Stimulated activated naive B cell treated with anti-CD40 and anti-IgM and Interleukin-4, amounts not matched to agents 10 μg/mL and 1 μg/mL and 100 μg/mL, for 72 hours (primary cell): ENCODE measurements around the gene CPM.
"Not testable (repeated sequence)": the region's sequence is repeated elsewhere in the genome, so short reads cannot be mapped to it uniquely, and the experiment has no call there.

Experiments
- ATAC-seq, 2 donors: fragments of 150-1000 bp; cut with Tn5 transposase; replicated peaks; 2 replicates each; pipeline ENCODE4 v1.10.0; 2021; ENCODE audit warnings: moderate library complexity in 1 of 2
- DNase-seq: peaks from one replicate; pipeline ENCODE4 v3.0.0; 2021
- H3K27ac Mint-ChIP-seq: one replicate; pipeline ENCODE4 v1.8.0; 2022; ENCODE audit warnings: mild to moderate bottlenecking, mixed read lengths
- H3K27me3 Mint-ChIP-seq, 2 donors: one replicate each; pipeline ENCODE4 v1.8.0; 2022; ENCODE audit warnings: mixed read lengths in 2 of 2
- H3K36me3 Mint-ChIP-seq, 2 donors: one replicate each; pipeline ENCODE4 v1.8.0; 2022; ENCODE audit warnings: mixed read lengths in 2 of 2, mild to moderate bottlenecking in 1 of 2
- H3K4me1 Mint-ChIP-seq, 2 donors: one replicate each; pipeline ENCODE4 v1.8.0; 2022; ENCODE audit warnings: mixed read lengths in 2 of 2, mild to moderate bottlenecking in 1 of 2
- H3K4me3 Mint-ChIP-seq, 2 donors: one replicate each; pipeline ENCODE4 v1.8.0; 2022; ENCODE audit warnings: mild to moderate bottlenecking in 2 of 2, mixed read lengths in 2 of 2, moderate library complexity in 1 of 2
- H3K9me3 Mint-ChIP-seq, 2 donors: one replicate each; pipeline ENCODE4 v1.8.0; 2022; ENCODE audit warnings: mixed read lengths in 2 of 2, mild to moderate bottlenecking in 1 of 2

Gene CPM

GRCh38 chr12:68854078-68854468 is 78.9 kb downstream of the CPM start:
- H3K4me3 Mint-ChIP-seq = no peak overlapping the region
- DNase-seq = no peak
- H3K27ac Mint-ChIP-seq = no peak overlapping the region
- no peaks in the 10 kb centered on the region for H3K27me3 Mint-ChIP-seq
- H3K4me1 Mint-ChIP-seq = peaks cover 0 to 3% of the 10 kb centered on the region in 2 donors
- H3K9me3 Mint-ChIP-seq = no peaks in the 10 kb centered on the region
- peaks cover 4 to 12% of the 10 kb centered on the region in 2 donors for H3K36me3 Mint-ChIP-seq
- no peak for ATAC-seq

GRCh38 chr12:68853396-68854077 is 79.4 kb downstream of the CPM start:
- H3K27me3 Mint-ChIP-seq = no peaks in the 10 kb centered on the region
- H3K9me3 Mint-ChIP-seq = no peaks in the 10 kb centered on the region
- H3K36me3 Mint-ChIP-seq = peaks cover 4 to 12% of the 10 kb centered on the region in 2 donors
- H3K27ac Mint-ChIP-seq = no peak overlapping the region
- no peak for ATAC-seq
- DNase-seq = no peak
- no peak overlapping the region for H3K4me3 Mint-ChIP-seq
- H3K4me1 Mint-ChIP-seq = peaks cover 0 to 3% of the 10 kb centered on the region in 2 donors

GRCh38 chr12:68851592-68852306 is 81.2 kb downstream of the CPM start:
- no peaks in the 10 kb centered on the region for H3K27me3 Mint-ChIP-seq
- H3K27ac Mint-ChIP-seq = no peak overlapping the region
- H3K4me3 Mint-ChIP-seq = no peak overlapping the region
- no peaks in the 10 kb centered on the region for H3K9me3 Mint-ChIP-seq
- ATAC-seq (no peak), DNase-seq (no peak)
- H3K4me1 Mint-ChIP-seq = peaks cover 0 to 3% of the 10 kb centered on the region in 2 donors
- H3K36me3 Mint-ChIP-seq = peaks cover 2 to 12% of the 10 kb centered on the region in 2 donors

- DNase-seq = no peak
- H3K4me1 Mint-ChIP-seq = peaks cover 0 to 3% of the 10 kb centered on the region in 2 donors
- ATAC-seq = no peak
- no peaks in the 10 kb centered on the region for H3K9me3 Mint-ChIP-seq
- H3K27me3 Mint-ChIP-seq = no peaks in the 10 kb centered on the region
- no peak overlapping the region for H3K4me3 Mint-ChIP-seq
- no peak overlapping the region for H3K27ac Mint-ChIP-seq
- peaks cover 2 to 7% of the 10 kb centered on the region in 2 donors for H3K36me3 Mint-ChIP-seq
Measured at GRCh38 chr12:68850390-68850789, 82.6 kb downstream of the CPM start.

GRCh38 chr12:68846811-68847210 is 86.2 kb downstream of the CPM start:
- Mint-ChIP-seq H3K9me3 (no peaks in the 10 kb centered on the region), H3K4me3 (no peak overlapping the region), H3K36me3 (peaks cover 11 to 27% of the 10 kb centered on the region in 2 donors), H3K27me3 (no peaks in the 10 kb centered on the region), H3K4me1 (no peaks in the 10 kb centered on the region), H3K27ac (no peak overlapping the region)
- no peak for DNase-seq
- ATAC-seq = no peak

- no peak for ATAC-seq
- no peaks in the 10 kb centered on the region for H3K4me1 Mint-ChIP-seq
Measured at GRCh38 chr12:68844788-68845695, 87.9 kb downstream of the CPM start.

GRCh38 chr12:68844318-68844745 is 88.6 kb downstream of the CPM start:
- no peaks in the 10 kb centered on the region for H3K9me3 Mint-ChIP-seq
- no peak overlapping the region for H3K27ac Mint-ChIP-seq
- no peak for ATAC-seq
- no peaks in the 10 kb centered on the region for H3K4me1 Mint-ChIP-seq
- DNase-seq = no peak
- no peaks in the 10 kb centered on the region for H3K27me3 Mint-ChIP-seq
- peaks cover 12 to 39% of the 10 kb centered on the region in 2 donors for H3K36me3 Mint-ChIP-seq
- no peak overlapping the region for H3K4me3 Mint-ChIP-seq

More at GRCh38 chr12:68844788-68845695, 87.9 kb downstream of the CPM start:
- H3K27ac Mint-ChIP-seq = peak overlapping the region; percentile 17
- no peaks in the 10 kb centered on the region for H3K27me3 Mint-ChIP-seq
- peaks cover 11 to 37% of the 10 kb centered on the region in 2 donors for H3K36me3 Mint-ChIP-seq
- DNase-seq = no peak
- H3K9me3 Mint-ChIP-seq = no peaks in the 10 kb centered on the region
- H3K4me3 Mint-ChIP-seq = no peak overlapping the region

- ATAC-seq (no peak), DNase-seq (no peak)
- H3K9me3 Mint-ChIP-seq = no peaks in the 10 kb centered on the region
- H3K4me1 Mint-ChIP-seq = no peaks in the 10 kb centered on the region
- H3K27ac Mint-ChIP-seq = peak overlapping the region; percentile 44
- H3K27me3 Mint-ChIP-seq = no peaks in the 10 kb centered on the region
- H3K36me3 Mint-ChIP-seq = peaks cover 15 to 48% of the 10 kb centered on the region in 2 donors
- no peak overlapping the region for H3K4me3 Mint-ChIP-seq
Measured at GRCh38 chr12:68842784-68843567, 90.0 kb downstream of the CPM start.

GRCh38 chr12:68842123-68842522 is 90.8 kb downstream of the CPM start:
- ATAC-seq (no peak), DNase-seq (no peak)
- Mint-ChIP-seq H3K36me3 (peaks cover 17 to 49% of the 10 kb centered on the region in 2 donors), H3K9me3 (no peaks in the 10 kb centered on the region), H3K4me1 (no peaks in the 10 kb centered on the region), H3K27me3 (no peaks in the 10 kb centered on the region), H3K27ac (no peak overlapping the region), H3K4me3 (no peak overlapping the region)

- Mint-ChIP-seq H3K4me3 (no peak overlapping the region), H3K27ac (no peak overlapping the region), H3K9me3 (no peaks in the 10 kb centered on the region), H3K36me3 (peaks cover 17 to 49% of the 10 kb centered on the region in 2 donors), H3K27me3 (no peaks in the 10 kb centered on the region), H3K4me1 (no peaks in the 10 kb centered on the region)
- DNase-seq (no peak), ATAC-seq (no peak)
Measured at GRCh38 chr12:68841717-68842116, 91.3 kb downstream of the CPM start.

- H3K27ac Mint-ChIP-seq, DNase-seq, H3K9me3 Mint-ChIP-seq, ATAC-seq, H3K27me3 Mint-ChIP-seq, H3K4me3 Mint-ChIP-seq, H3K4me1 Mint-ChIP-seq: not testable (repeated sequence)
- H3K36me3 Mint-ChIP-seq = peaks cover 17 to 49% of the 10 kb centered on the region in 2 donors
Measured at GRCh38 chr12:68841175-68841574, 91.8 kb downstream of the CPM start.

GRCh38 chr12:68839183-68840147 is 93.5 kb downstream of the CPM start:
- Mint-ChIP-seq H3K9me3 (no peaks in the 10 kb centered on the region), H3K4me3 (no peak overlapping the region), H3K36me3 (peaks cover 19 to 52% of the 10 kb centered on the region in 2 donors), H3K27me3 (no peaks in the 10 kb centered on the region), H3K4me1 (peaks cover 4 to 7% of the 10 kb centered on the region in 2 donors), H3K27ac (no peak overlapping the region)
- no peak for ATAC-seq
- no peak for DNase-seq
